Cardiac muscle cell (in vitro differentiated cells and primary cell): ENCODE data around the gene KRTAP4-11. TPM values are rescaled to one million over a fixed set of nuclear protein-coding genes. Genes with fewer than 3 reads are reported as not detected.

Experiments
- DNase-seq, 2 donors: peaks; one replicate each; pipeline versions ENCODE4 v3.0.0 to v3.0.0-alpha.2; 2010 to 2017; ENCODE audit warnings: low read depth in 1 of 2, low spot score in 1 of 2
- H3K27ac ChIP-seq: fragments of 200-600 bp; sonication (generic); 2 replicates; pipeline ENCODE4 v1.5.1; 2016
- H3K27me3 ChIP-seq: fragments of 200-600 bp; sonication (generic); 2 replicates; pipeline ENCODE4 v1.6.0; 2016; ENCODE audit warnings: control low read depth
- H3K36me3 ChIP-seq: fragments of 200-600 bp; sonication (generic); 2 replicates; pipeline ENCODE4 v1.5.1; 2016; ENCODE audit warnings: control low read depth
- H3K4me1 ChIP-seq: fragments of 200-600 bp; sonication (generic); 2 replicates; pipeline ENCODE4 v1.8.1; 2017; ENCODE audit warnings: low read depth, mild to moderate bottlenecking, mixed run types
- H3K4me3 ChIP-seq: fragments of 200-600 bp; sonication (generic); 2 replicates; pipeline ENCODE4 v1.5.1; 2016; ENCODE audit warnings: mild to moderate bottlenecking
- H3K9me3 ChIP-seq: fragments of 200-600 bp; sonication (generic); 2 replicates; pipeline ENCODE4 v1.5.1; 2017; ENCODE audit warnings: low read depth, mild to moderate bottlenecking, control low read depth
- CTCF ChIP-seq: IDR thresholded peaks from 2 replicates; pipeline ENCODE4 v1.5.1; 2012; ENCODE audit warnings: low read depth, mild to moderate bottlenecking, low read length
- polyA plus RNA-seq: library from polyadenylated mRNA; unstranded; fragments of >200 nt; fragmentation: Nextera tagmentation; extraction: Ambion mirVana; gene quantifications from 2 replicates; pipeline ENCODE4 v1.2.1, GENCODE V29; 2016
- total RNA-seq: library from RNA; depleted of rRNA; stranded (reverse); fragments of >200 nt; gene quantifications from 2 replicates; pipeline ENCODE4 v1.2.3, GENCODE V29; 2016

The KRTAP4-11 gene
- total and polyA plus RNA-seq, 2 experiments from 2014 or later = not detected

GRCh38 chr17:41067281-41067680 lies 50.9 kb downstream of the KRTAP4-11 start:
- Histone ChIP-seq H3K4me1 (no peaks in the 10 kb centered on the region), H3K9me3 (no peaks in the 10 kb centered on the region), H3K36me3 (no peaks in the 10 kb centered on the region), H3K4me3 (no peak overlapping the region), H3K27ac (no peak overlapping the region), H3K27me3 (no peaks in the 10 kb centered on the region)
- TF ChIP-seq CTCF = no peak
- DNase-seq = no peak

Other genes starting within 250 kb of the KRTAP4-11 start
Only the 30 nearest of the 38 such genes appear.
- not detected in 2 replicates for gene KRT40, start 134.0 kb downstream of the KRTAP4-11 start, total RNA-seq
- gene KRT40, start 134.0 kb downstream of the KRTAP4-11 start, polyA plus RNA-seq = not detected in 2 replicates
- gene KRTAP3-3, start 124.2 kb downstream of the KRTAP4-11 start, total RNA-seq = not detected in 2 replicates
- not detected in 2 replicates for gene KRTAP3-3, start 124.2 kb downstream of the KRTAP4-11 start, polyA plus RNA-seq
- gene KRTAP3-2, start 118.5 kb downstream of the KRTAP4-11 start, total RNA-seq = not detected in 2 replicates
- not detected in 2 replicates for gene KRTAP3-2, start 118.5 kb downstream of the KRTAP4-11 start, polyA plus RNA-seq
- not detected in 2 replicates for gene KRTAP3-1, start 109.2 kb downstream of the KRTAP4-11 start, total RNA-seq
- gene KRTAP3-1, start 109.2 kb downstream of the KRTAP4-11 start, polyA plus RNA-seq = not detected in 2 replicates
- not detected in 2 replicates for gene KRTAP1-5, start 91.2 kb downstream of the KRTAP4-11 start, total RNA-seq
- gene KRTAP1-5, start 91.2 kb downstream of the KRTAP4-11 start, polyA plus RNA-seq = not detected in 2 replicates
- gene KRTAP1-4, start 88.2 kb downstream of the KRTAP4-11 start, total RNA-seq = not detected in 2 replicates
- not detected in 2 replicates for gene KRTAP1-4, start 88.2 kb downstream of the KRTAP4-11 start, polyA plus RNA-seq
- not detected in 2 replicates for gene KRTAP1-3, start 83.5 kb downstream of the KRTAP4-11 start, total RNA-seq
- not detected in 2 replicates for gene KRTAP1-3, start 83.5 kb downstream of the KRTAP4-11 start, polyA plus RNA-seq
- not detected in 2 replicates for gene KRTAP1-1, start 76.9 kb downstream of the KRTAP4-11 start, total RNA-seq
- not detected in 2 replicates for gene KRTAP1-1, start 76.9 kb downstream of the KRTAP4-11 start, polyA plus RNA-seq
- gene KRTAP2-1, start 71.1 kb downstream of the KRTAP4-11 start, total RNA-seq = not detected in 2 replicates
- gene KRTAP2-1, start 71.1 kb downstream of the KRTAP4-11 start, polyA plus RNA-seq = not detected in 2 replicates
- gene KRTAP2-2, start 63.1 kb downstream of the KRTAP4-11 start, total RNA-seq = not detected in 2 replicates
- not detected in 2 replicates for gene KRTAP2-2, start 63.1 kb downstream of the KRTAP4-11 start, polyA plus RNA-seq
- not detected in 2 replicates for gene KRTAP2-3, start 58.3 kb downstream of the KRTAP4-11 start, total RNA-seq
- not detected in 2 replicates for gene KRTAP2-3, start 58.3 kb downstream of the KRTAP4-11 start, polyA plus RNA-seq
- not detected in 2 replicates for gene KRTAP2-4, start 52.5 kb downstream of the KRTAP4-11 start, total RNA-seq
- not detected in 2 replicates for gene KRTAP2-4, start 52.5 kb downstream of the KRTAP4-11 start, polyA plus RNA-seq
- not detected in 2 replicates for gene KRTAP4-7, start 34.2 kb downstream of the KRTAP4-11 start, total RNA-seq
- not detected in 2 replicates for gene KRTAP4-7, start 34.2 kb downstream of the KRTAP4-11 start, polyA plus RNA-seq
- gene KRTAP4-8, start 20.2 kb downstream of the KRTAP4-11 start, total RNA-seq = not detected in 2 replicates
- not detected in 2 replicates for gene KRTAP4-8, start 20.2 kb downstream of the KRTAP4-11 start, polyA plus RNA-seq
- not detected in 2 replicates for gene KRTAP4-16, start 16.2 kb downstream of the KRTAP4-11 start, total RNA-seq
- gene KRTAP4-16, start 16.2 kb downstream of the KRTAP4-11 start, polyA plus RNA-seq = not detected in 2 replicates
- not detected in 2 replicates for gene KRTAP4-9, start 13.0 kb downstream of the KRTAP4-11 start, total RNA-seq
- not detected in 2 replicates for gene KRTAP4-9, start 13.0 kb downstream of the KRTAP4-11 start, polyA plus RNA-seq
- gene KRTAP4-12, start 5.8 kb upstream of the KRTAP4-11 start, total RNA-seq = not detected in 2 replicates
- gene KRTAP4-12, start 5.8 kb upstream of the KRTAP4-11 start, polyA plus RNA-seq = not detected in 2 replicates
- gene KRTAP4-6, start 22.2 kb upstream of the KRTAP4-11 start, total RNA-seq = not detected in 2 replicates
- not detected in 2 replicates for gene KRTAP4-6, start 22.2 kb upstream of the KRTAP4-11 start, polyA plus RNA-seq
- not detected in 2 replicates for gene KRTAP4-5, start 31.5 kb upstream of the KRTAP4-11 start, total RNA-seq
- gene KRTAP4-5, start 31.5 kb upstream of the KRTAP4-11 start, polyA plus RNA-seq = not detected in 2 replicates
- not detected in 2 replicates for gene KRTAP4-4, start 42.4 kb upstream of the KRTAP4-11 start, total RNA-seq
- gene KRTAP4-4, start 42.4 kb upstream of the KRTAP4-11 start, polyA plus RNA-seq = not detected in 2 replicates
- gene KRTAP4-3, start 49.8 kb upstream of the KRTAP4-11 start, total RNA-seq = not detected in 2 replicates
- not detected in 2 replicates for gene KRTAP4-3, start 49.8 kb upstream of the KRTAP4-11 start, polyA plus RNA-seq
- gene KRTAP4-2, start 59.8 kb upstream of the KRTAP4-11 start, total RNA-seq = not detected in 2 replicates
- gene KRTAP4-2, start 59.8 kb upstream of the KRTAP4-11 start, polyA plus RNA-seq = not detected in 2 replicates
- not detected in 2 replicates for gene KRTAP4-1, start 66.5 kb upstream of the KRTAP4-11 start, total RNA-seq
- gene KRTAP4-1, start 66.5 kb upstream of the KRTAP4-11 start, polyA plus RNA-seq = not detected in 2 replicates
- gene KRTAP9-1, start 71.5 kb upstream of the KRTAP4-11 start, total RNA-seq = not detected in 2 replicates
- not detected in 2 replicates for gene KRTAP9-1, start 71.5 kb upstream of the KRTAP4-11 start, polyA plus RNA-seq
- gene KRTAP9-2, start 108.3 kb upstream of the KRTAP4-11 start, total RNA-seq = not detected in 2 replicates
- gene KRTAP9-2, start 108.3 kb upstream of the KRTAP4-11 start, polyA plus RNA-seq = not detected in 2 replicates
- not detected in 2 replicates for gene KRTAP9-3, start 114.1 kb upstream of the KRTAP4-11 start, total RNA-seq
- gene KRTAP9-3, start 114.1 kb upstream of the KRTAP4-11 start, polyA plus RNA-seq = not detected in 2 replicates
- not detected in 2 replicates for gene KRTAP9-8, start 119.6 kb upstream of the KRTAP4-11 start, total RNA-seq
- not detected in 2 replicates for gene KRTAP9-8, start 119.6 kb upstream of the KRTAP4-11 start, polyA plus RNA-seq
- not detected in 2 replicates for gene KRTAP9-4, start 131.3 kb upstream of the KRTAP4-11 start, total RNA-seq
- gene KRTAP9-4, start 131.3 kb upstream of the KRTAP4-11 start, polyA plus RNA-seq = not detected in 2 replicates
- gene KRTAP9-9, start 137.0 kb upstream of the KRTAP4-11 start, total RNA-seq = not detected in 2 replicates
- gene KRTAP9-9, start 137.0 kb upstream of the KRTAP4-11 start, polyA plus RNA-seq = not detected in 2 replicates
- not detected in 2 replicates for gene KRTAP9-6, start 147.0 kb upstream of the KRTAP4-11 start, total RNA-seq
- not detected in 2 replicates for gene KRTAP9-6, start 147.0 kb upstream of the KRTAP4-11 start, polyA plus RNA-seq